Nucleus accumbens (tissue), 56 donors: ENCODE data around the gene ALX4.

Source experiments
- DNase-seq, 56 donors: peaks; one replicate each; lab custom pipeline; 2025; lab: John Stamatoyannopoulos, UW

The ALX4 gene

DNA sequence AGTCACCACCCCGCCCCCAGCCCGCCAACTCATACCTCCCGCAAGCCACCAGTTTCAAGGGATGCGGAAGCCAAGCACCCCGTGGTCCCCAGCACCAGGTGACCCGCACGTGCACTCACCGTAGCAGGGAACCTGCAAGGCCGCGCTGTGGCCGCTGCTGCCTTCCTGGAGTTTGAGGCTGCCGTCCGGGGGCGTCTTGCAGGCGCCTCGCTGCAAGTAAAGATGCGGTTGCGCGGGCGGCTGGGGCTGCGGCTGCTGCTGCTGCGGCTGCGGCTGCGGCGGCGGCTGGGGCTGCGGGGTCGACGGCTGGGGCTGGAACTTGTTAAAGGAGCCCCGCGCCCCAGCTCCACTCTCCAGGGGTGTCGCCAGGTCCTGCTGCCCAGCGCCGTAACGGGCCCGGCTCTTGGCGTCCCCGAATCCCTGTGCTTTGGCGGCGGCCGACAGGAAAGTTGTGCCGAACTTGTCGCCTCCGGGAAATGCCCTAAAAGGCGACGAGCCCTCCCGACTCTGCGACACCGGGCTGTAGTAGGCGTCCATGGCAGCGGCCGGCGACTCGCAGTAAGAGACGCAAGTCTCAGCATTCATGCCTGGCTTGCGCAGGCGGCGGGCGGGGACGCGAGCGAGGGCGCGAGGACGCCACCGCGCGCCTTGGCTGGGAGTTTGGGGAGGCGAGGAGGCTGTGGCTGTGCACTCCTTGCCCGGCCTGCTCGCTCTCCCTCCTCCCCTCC, at the start of gene ALX4:
TSS of gene ALX4 (minus strand) at position 662 of the 728 bp plus-strand sequence. CDS start at position 585, 77 bp downstream.
- peak in 3 of 56 donors; percentile 2 to 13 (median 10) for DNase-seq

GRCh38 chr11:44359162-44359561, 49.2 kb upstream of the ALX4 start:
- DNase-seq, result no peak

DNA sequence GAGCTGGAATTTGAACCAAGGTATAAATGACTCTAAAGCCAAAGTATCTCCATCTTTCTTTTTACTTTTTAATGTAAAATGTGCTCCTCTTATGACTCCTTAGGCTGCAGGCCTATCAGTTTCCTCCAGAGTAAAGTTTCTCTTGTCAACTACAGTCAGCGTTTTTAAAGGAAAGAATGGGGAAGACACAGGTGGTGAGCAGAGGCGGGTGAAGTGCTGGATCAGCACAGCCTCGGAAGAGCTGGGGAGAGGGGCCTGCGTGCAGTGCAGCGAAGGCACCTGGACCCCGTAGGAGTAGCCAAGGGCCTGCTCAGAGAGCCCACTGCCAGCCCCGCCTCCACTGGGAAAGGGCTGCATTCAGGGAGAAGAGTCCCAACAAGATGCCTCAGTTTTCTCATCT, 48.8 kb upstream of the ALX4 start:
- DNase-seq, result no peak

DNA sequence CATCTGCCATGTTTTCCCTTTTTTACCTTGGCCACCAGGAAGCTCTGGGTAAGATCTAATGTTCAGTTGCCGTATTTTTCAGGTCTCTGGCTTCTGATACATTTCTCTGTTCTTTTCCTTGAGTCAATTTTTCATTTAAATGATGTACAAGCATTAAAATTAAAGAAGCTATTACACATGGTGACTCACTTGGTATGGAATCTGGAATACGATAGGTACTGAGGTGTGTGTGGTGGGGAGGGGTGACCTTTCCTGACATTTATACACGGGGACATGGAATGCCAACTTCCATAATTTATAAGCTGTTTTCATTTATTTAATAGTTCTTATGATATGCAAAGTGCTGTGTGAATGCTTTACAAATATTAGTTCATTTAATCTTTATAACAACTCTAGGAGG, 47.8 kb upstream of the ALX4 start:
- no peak for DNase-seq

- no peak for DNase-seq
These were observed 46.4 kb upstream of the ALX4 start for GRCh38 chr11:44356351-44356750.

DNA sequence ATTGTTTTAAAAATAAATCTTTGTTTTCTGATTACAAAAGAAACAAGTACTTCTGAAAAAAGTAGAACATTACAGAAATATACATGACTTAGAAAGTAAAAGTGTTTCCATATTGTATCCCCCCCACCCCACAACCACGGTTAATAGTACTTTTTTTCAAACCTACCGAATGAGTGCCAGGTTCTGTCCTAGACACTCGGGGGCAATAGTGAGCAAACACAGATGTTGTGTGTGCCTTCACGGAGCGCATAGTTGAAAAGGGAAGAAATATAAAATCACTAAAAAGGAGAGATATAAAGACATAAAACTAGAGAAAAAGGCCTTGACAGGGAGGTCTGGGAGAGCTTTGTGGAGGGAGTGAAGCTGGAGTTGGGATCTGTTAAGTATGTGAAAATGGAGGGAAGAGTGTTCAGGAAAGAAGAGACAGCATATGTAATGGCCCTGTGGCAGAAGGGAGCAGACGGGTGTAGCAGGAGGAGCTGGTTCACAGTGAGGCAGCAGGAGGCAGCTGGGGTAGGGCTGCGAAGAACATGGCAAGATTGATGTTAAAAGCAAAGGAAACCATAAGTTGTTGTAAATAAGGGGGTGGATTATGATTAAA, 42.1 kb upstream of the ALX4 start:
- DNase-seq, result no peak

GRCh38 chr11:44351006-44351660, 41.2 kb upstream of the ALX4 start:
- no peak for DNase-seq

DNA sequence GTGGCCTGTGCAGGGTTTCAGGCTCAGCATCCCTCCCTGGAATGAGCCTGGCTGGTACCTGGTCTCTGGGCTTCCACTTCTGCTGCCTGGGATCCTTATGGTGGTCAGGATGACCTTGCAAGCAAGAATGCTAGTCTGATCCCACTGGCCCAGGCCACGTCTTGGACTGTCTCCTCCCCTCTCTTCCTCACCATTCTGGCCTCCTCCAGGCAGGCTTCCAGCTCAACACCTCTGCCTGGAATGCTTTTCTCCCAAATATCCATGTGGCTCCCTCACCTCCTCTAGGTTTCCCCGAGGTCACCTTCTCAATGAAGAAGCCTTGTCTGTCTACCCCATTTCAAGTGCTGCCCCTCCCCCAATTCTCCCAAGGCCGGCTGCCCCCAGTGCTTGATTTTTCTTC, 39.4 kb upstream of the ALX4 start:
- no peak for DNase-seq

DNA sequence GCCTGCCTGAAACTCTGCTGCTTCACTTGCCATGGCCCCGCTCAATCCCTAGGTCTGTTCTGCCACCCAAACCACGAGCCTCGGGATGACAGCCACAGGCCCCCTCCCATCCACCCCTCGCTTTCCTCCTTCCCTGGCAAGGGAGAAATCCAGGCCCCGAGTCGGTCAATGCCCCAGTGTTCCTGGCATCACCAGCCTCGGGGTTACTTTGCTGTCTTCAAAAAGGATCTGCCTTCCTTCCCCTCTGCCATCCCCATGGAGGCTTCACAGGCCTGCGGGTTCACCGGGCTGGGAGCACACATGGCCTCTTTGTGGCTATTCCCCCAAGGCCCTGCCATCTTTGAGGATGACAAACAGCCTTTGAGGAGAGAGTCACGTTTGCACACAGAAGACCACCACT, 38.8 kb upstream of the ALX4 start:
- peak in 1 of 56 donors; percentile 13 for DNase-seq

DNA sequence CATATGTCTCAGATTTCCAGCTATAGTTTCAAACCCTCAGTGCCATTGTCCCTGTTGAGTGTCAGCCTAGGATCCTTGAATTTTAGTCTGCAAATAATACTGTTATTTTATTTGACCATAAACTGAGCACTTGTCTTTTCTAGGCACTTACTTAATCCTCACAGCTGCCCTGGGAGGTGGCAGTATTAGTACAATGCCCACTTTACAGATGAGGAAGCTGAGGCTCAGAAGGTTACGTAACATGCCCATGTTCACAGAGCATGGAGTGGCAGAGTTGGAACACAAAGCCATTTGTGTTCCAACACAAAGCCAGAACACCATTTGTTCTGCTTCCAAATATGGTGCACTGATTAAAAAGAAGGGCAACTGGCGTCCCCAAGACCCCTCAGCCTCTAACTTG, 38.2 kb upstream of the ALX4 start:
- no peak for DNase-seq

DNA sequence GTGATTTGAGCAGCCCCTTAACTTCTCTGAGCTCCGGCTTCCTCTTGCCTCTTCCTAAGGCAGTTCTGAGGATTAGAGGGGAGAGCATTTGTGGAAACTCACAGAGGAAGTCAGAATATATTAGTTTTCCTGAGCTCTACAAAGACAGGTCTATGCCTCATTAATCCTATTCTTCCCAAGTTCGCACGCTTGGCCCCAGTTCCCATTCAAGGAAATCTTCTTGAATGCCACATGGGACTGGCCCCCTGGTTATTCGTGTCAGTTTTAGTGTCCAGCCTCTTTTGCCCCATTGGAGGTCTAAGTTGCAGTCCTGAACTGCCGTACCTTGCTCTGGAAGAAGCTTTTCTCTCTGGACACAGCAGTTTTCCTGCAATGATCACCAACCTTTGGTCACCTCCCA, 37.6 kb upstream of the ALX4 start:
- no peak for DNase-seq

- no peak for DNase-seq
These were observed 37.0 kb upstream of the ALX4 start for GRCh38 chr11:44346983-44347382.

GRCh38 chr11:44345781-44346180, 35.8 kb upstream of the ALX4 start:
- no peak for DNase-seq

GRCh38 chr11:44344921-44345320, 35.0 kb upstream of the ALX4 start:
- no peak for DNase-seq

DNA sequence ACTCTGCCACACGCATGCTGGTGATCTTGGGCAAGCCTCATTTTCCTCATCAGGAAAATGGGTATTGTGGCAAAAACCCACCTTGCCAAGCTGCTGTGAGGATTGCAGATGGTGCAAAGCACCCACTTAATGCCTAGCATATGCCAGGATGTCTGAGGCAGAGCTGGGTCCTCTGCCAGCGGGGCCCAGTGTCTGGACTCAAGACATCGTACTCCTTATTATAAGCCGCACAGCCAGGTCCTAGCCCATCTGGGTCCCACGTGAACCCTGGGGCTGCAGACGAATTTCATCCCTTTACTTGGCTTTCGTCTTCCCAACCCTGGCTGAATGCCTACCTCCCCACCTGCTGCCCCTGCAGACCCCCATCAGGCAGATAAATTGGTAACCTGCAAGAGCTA, 34.5 kb upstream of the ALX4 start:
- DNase-seq, result no peak

GRCh38 chr11:44343778-44344422, 34.0 kb upstream of the ALX4 start:
- DNase-seq, result no peak

GRCh38 chr11:44342616-44343015, 32.7 kb upstream of the ALX4 start:
- no peak for DNase-seq

- DNase-seq, result no peak
These were observed 30.7 kb upstream of the ALX4 start for GRCh38 chr11:44340656-44341055.

DNA sequence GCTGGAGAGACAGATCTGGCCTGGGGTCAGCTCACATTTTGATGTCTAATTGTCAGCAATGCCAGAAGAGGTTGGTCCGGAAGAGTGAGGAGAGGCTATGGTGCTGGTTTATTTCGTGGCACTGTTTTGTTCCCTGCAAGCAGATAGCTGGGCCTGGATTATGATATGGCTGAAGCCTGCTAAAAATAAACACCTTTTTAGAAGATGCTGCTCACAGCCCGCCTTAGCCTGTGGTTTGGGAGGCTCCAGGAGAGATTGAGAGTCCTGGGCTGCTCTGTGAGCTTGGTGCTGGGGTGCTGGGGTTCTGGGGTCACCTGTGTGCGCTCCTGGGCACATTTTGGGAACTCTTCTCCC, 29.6 kb upstream of the ALX4 start:
- no peak for DNase-seq

DNA sequence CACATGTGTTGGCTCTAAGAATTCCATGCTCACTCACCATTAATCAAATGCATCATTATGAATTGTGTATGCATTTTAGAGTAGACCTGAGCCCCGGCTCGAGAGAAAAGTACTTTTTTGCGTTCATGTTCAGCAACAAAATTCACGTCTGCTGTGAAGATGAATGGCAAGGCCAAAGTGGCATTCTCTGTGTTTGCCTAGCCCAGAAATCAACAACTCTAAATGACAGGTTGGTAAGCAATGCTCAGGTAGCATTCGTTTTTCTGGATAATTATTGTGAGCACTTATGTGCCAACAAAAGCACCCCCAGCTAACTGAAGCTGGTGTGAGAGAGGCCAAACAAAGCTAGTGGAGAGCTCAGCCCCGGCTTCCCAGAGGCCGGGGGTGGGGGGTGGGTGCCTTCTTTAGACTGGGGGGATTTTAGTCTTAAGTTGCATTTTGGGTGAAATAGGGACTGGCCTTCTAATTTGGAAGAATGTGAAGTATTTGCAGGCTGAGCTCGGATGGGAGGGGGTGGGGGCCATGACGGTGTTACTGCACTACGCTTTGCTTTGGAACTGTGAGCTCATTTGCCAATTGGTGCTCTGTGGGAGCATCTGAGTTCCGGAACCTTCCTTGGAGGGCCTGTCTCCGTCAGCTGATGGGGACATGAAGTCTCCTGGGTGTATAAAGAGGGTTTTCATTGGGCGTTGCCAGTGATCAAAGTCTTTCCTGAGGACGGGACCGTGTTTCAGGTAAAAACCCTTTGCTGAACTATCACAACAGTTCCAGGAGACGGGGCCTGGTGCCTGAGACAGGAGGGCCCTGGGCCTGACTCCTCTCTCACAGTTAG, 29.0 kb upstream of the ALX4 start:
- DNase-seq, result no peak

GRCh38 chr11:44338026-44338425, 28.1 kb upstream of the ALX4 start:
- DNase-seq, result no peak
